Naive thymus-derived CD4-positive, alpha-beta T cell (primary cell): Measurements from ENCODE around the gene SEC22A. TPM values are rescaled to one million over a fixed set of nuclear protein-coding genes. Genes with fewer than 3 reads are reported as not detected.
A peak's percentile ranks its signal among the peaks of the same experiment; 100 is the strongest.

Experiments used
- ATAC-seq: fragments of 150-1000 bp; cut with Tn5 transposase; 2 replicates; pipeline ENCODE4 v1.10.0; 2021; ENCODE audit warnings: mild to moderate bottlenecking, moderate library complexity
- CTCF ChIA-PET: fragments of 350-600 bp; sonication (Branson Sonifier 250); formaldehyde crosslinking; loops from one replicate; lab custom pipeline; 2021; ENCODE audit warnings: antibody characterized with exemption; lab: Charles Lee
- POLR2A ChIA-PET: fragments of 350-600 bp; sonication (Branson Sonifier 250); formaldehyde crosslinking; loops from one replicate; lab custom pipeline; 2021; ENCODE audit warnings: antibody characterized with exemption, inconsistent platforms; lab: Charles Lee
- DNase-seq, 9 donors: peaks; one replicate each; pipeline versions ENCODE4 v3.0.0 to v3.0.0-alpha.2; 2020 to 2022; ENCODE audit warnings: mixed read lengths in 1 of 9
- H3K27ac ChIP-seq: one replicate; pipeline ENCODE4 v1.7.0; 2013; ENCODE audit warnings: mild to moderate bottlenecking, low read depth, low read length, moderate library complexity
- H3K27me3 ChIP-seq, 2 donors: one replicate each; pipeline ENCODE4 v1.7.0; 2013; ENCODE audit warnings: low read length in 2 of 2, mild to moderate bottlenecking in 2 of 2, moderate library complexity in 2 of 2; ENCODE audit not compliant: control insufficient read depth in 2 of 2, insufficient read depth in 2 of 2
- H3K36me3 ChIP-seq, 3 experiments: 1 replicate in 2 of 3; 2 replicates in 1 of 3; pipeline ENCODE4 v1.7.0; 2013; ENCODE audit warnings: low read length in 3 of 3, mild to moderate bottlenecking in 3 of 3, moderate library complexity in 1 of 3; ENCODE audit not compliant: insufficient read depth in 3 of 3, control insufficient read depth in 2 of 3
- H3K4me1 ChIP-seq, 2 donors: one replicate each; pipeline ENCODE4 v1.7.0; 2013; ENCODE audit warnings: low read length in 2 of 2, mild to moderate bottlenecking in 2 of 2, moderate library complexity in 1 of 2; ENCODE audit not compliant: control insufficient read depth in 2 of 2, insufficient read depth in 2 of 2
- H3K4me3 ChIP-seq: 2 replicates; pipeline ENCODE4 v1.7.0; 2013; ENCODE audit warnings: mild to moderate bottlenecking, low read length
- H3K9me3 ChIP-seq, 3 experiments: 1 replicate in 2 of 3; 2 replicates in 1 of 3; pipeline ENCODE4 v1.7.0; 2013; ENCODE audit warnings: low read length in 3 of 3; ENCODE audit not compliant: control insufficient read depth in 2 of 3
- H3K27ac Mint-ChIP-seq, 9 donors: one replicate each; pipeline ENCODE4 v1.8.0; 2020 to 2022; ENCODE audit warnings: mixed read lengths in 9 of 9, mild to moderate bottlenecking in 8 of 9, moderate library complexity in 5 of 9, inconsistent platforms in 2 of 9
- H3K27me3 Mint-ChIP-seq, 5 donors: one replicate each; pipeline ENCODE4 v1.8.0; 2021 to 2022; ENCODE audit warnings: mixed read lengths in 5 of 5, mild to moderate bottlenecking in 1 of 5
- H3K36me3 Mint-ChIP-seq, 5 donors: one replicate each; pipeline ENCODE4 v1.8.0; 2020 to 2022; ENCODE audit warnings: mixed read lengths in 5 of 5, mild to moderate bottlenecking in 3 of 5, inconsistent platforms in 1 of 5
- H3K4me1 Mint-ChIP-seq, 7 donors: one replicate each; pipeline ENCODE4 v1.8.0; 2020 to 2022; ENCODE audit warnings: mixed read lengths in 7 of 7, mild to moderate bottlenecking in 3 of 7, inconsistent platforms in 1 of 7
- H3K4me3 Mint-ChIP-seq, 10 donors: one replicate each; pipeline ENCODE4 v1.8.0; 2020 to 2022; ENCODE audit warnings: mild to moderate bottlenecking in 10 of 10, mixed read lengths in 10 of 10, moderate library complexity in 6 of 10, inconsistent platforms in 2 of 10
- H3K9me3 Mint-ChIP-seq, 11 donors: one replicate each; pipeline ENCODE4 v1.8.0; 2020 to 2022; ENCODE audit warnings: mixed read lengths in 11 of 11, mild to moderate bottlenecking in 4 of 11, inconsistent platforms in 1 of 11, moderate library complexity in 1 of 11
- intact Hi-C, 2 donors: fragments of 100-400 bp; cut with micrococcal nuclease; formaldehyde crosslinking; loops; one replicate each; pipeline ENCODE4 v1.15.1; 2023
- polyA plus RNA-seq, 2 donors: library from polyadenylated mRNA; unstranded; fragments of 300-500 nt; fragmentation: Illumina TruSeq; gene quantifications; one replicate each; pipeline ENCODE4 v1.2.3, GENCODE V29; 2021
- total RNA-seq, 6 experiments: library from RNA in 5 of 6; stranded (reverse) in 5 of 6; gene quantifications; 1 replicate in 5 of 6; 2 replicates in 1 of 6; pipeline ENCODE4 v1.2.3 and lab custom pipeline; 2021 to 2026

The SEC22A gene
- total and polyA plus RNA-seq, 7 experiments from 2014 or later, result 14.0 to 20.1 (median 16.1) TPM

DNA sequence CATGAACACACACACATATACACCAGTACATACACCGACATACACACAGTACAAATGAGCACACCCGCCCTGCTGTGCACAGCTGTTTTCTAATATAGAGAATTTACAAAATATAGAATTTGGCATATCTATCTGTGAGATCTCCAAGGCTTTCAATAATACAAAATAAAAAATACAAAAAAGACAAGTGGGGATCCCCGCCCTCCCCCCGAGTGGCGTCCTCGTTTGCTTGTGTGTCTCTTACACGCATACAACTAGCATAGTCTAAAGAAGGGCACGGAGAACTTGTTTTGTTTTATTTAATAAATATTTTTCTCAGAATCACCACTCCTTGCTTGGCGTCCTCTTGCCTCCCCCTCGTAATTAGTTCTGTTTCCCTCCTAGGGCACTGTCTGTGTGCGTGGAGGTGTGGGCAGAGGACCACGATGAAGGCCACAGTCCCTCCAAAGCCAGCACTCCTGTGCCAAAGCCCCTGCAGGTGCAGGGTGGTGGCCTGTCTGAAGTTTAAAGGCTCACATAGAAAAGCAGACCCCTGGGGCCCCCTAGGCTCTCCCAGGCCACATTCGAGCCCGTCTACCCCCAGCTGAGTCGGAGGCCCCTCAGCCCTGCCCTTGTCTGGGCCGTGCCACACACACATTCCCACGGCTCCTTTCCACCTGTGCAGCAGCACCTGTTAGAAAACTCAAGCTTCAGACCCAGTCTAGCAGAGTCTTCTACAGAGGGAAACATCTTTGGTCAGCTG is 82.1 kb downstream of the SEC22A start:
- no peaks in the 10 kb centered on the region for H3K4me1 ChIP-seq
- intact Hi-C loops, result no loop called here
- no peak overlapping the region for H3K4me3 ChIP-seq
- H3K27ac ChIP-seq, result no peak overlapping the region
- no peaks in the 10 kb centered on the region for H3K9me3 ChIP-seq
- no peaks in the 10 kb centered on the region for H3K36me3 ChIP-seq
- H3K4me3 Mint-ChIP-seq, result no peak overlapping the region
- no peak for DNase-seq
- H3K9me3 Mint-ChIP-seq, result peaks cover 0 to 7% (median 0%) of the 10 kb centered on the region in 11 donors
- ATAC-seq, result no peak
- CTCF ChIA-PET, result no interaction called here
- H3K27me3 ChIP-seq, result no peaks in the 10 kb centered on the region
- POLR2A ChIA-PET, result no interaction called here
- H3K4me1 Mint-ChIP-seq, result peaks cover 0 to 6% (median 0%) of the 10 kb centered on the region in 7 donors
- no peak overlapping the region for H3K27ac Mint-ChIP-seq
- peaks cover 0 to 4% (median 0%) of the 10 kb centered on the region in 5 donors for H3K36me3 Mint-ChIP-seq
- H3K27me3 Mint-ChIP-seq, result no peaks in the 10 kb centered on the region

DNA sequence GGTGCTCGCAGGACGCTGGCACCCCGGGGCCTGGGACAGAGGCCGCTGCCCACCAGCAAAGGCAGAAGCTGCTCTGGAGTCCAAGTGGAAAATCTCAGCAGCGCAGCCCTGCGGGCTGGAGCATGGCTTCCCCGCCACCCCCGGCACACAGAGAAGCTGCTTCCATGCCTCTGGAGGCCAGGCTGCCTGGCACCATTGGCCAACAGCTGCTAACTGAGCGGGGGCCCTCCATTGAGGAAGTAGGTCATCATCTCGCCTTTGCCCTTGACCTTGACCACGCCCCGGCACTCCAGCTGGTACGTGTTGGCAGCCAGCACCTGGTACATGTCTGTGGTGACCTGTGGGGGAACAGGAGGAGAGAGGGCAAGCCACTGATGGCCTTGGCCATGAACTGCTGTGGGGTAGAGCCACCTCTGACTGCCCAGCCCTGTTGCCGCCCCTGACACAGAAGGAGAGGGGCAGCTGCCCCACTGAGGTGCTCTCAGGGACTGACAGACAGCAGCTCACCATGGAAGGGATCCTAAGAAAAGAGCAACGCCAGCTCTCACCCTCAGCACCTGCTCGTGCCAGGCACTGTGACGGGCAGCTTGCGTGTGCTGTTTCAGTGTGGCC is 82.8 kb downstream of the SEC22A start:
- intact Hi-C loops, result no loop called here
- H3K27me3 Mint-ChIP-seq, result no peaks in the 10 kb centered on the region
- ATAC-seq (no peak), DNase-seq (no peak)
- Histone ChIP-seq H3K4me3 (no peak overlapping the region), H3K27ac (no peak overlapping the region), H3K9me3 (no peaks in the 10 kb centered on the region), H3K36me3 (no peaks in the 10 kb centered on the region), H3K27me3 (no peaks in the 10 kb centered on the region), H3K4me1 (no peaks in the 10 kb centered on the region)
- ChIA-PET POLR2A (no interaction called here), CTCF (no interaction called here)
- H3K9me3 Mint-ChIP-seq, result peaks cover 0 to 7% (median 0%) of the 10 kb centered on the region in 11 donors
- H3K36me3 Mint-ChIP-seq, result peaks cover 0 to 3% (median 0%) of the 10 kb centered on the region in 5 donors
- no peak overlapping the region for H3K4me3 Mint-ChIP-seq
- H3K4me1 Mint-ChIP-seq, result peaks cover 0 to 6% (median 0%) of the 10 kb centered on the region in 7 donors
- no peak overlapping the region for H3K27ac Mint-ChIP-seq

DNA sequence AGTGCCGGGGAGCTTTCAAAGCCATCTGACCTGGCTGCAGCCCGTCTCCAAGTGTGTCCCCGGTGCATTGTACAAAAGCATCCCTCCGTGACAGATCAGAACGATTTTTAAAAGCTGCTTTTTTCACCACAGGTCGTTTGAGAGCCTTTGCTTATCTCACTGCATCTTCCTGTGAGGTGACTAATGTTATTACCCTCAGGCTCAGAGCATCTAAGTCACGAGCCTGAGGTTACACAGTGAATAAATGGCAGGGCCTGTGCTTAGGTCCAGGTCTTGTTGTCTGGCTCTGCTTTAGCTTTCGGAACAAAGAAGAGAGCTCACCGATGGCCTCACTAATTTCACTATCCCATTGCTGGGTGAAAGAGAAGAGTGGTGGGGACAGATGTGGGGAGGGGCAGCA is 83.3 kb downstream of the SEC22A start:
- CTCF ChIA-PET, result no interaction called here
- H3K36me3 ChIP-seq, result no peaks in the 10 kb centered on the region

DNA sequence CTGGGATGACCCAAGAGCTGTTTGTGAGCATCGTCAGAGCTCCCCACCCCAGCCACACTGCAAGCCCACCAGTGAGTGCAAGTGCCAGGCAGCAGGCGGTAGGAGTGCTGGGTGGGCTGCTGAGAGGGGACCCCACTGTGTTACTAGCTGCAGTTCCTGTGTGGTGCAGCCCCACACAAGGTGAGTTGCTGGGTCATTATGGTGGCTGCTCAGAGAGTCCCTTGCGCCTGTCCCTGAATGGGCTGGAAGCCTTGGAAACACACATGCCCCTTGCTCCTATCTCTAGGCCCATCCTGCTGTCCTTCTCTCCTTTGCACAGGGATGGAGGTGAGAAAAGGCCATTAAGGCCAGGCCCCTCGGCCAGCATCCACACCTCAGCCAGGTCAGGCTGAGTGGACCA is 83.7 kb downstream of the SEC22A start:
- H3K4me1 ChIP-seq, result no peaks in the 10 kb centered on the region
- Mint-ChIP-seq H3K36me3 (no peaks in the 10 kb centered on the region), H3K4me1 (peaks cover 0 to 6% (median 0%) of the 10 kb centered on the region in 7 donors), H3K9me3 (peaks cover 0 to 7% (median 0%) of the 10 kb centered on the region in 11 donors), H3K27ac (no peak overlapping the region), H3K4me3 (no peak overlapping the region), H3K27me3 (no peaks in the 10 kb centered on the region)
- H3K36me3 ChIP-seq, result no peaks in the 10 kb centered on the region
- ChIA-PET POLR2A (no interaction called here), CTCF (no interaction called here)
- ATAC-seq, result no peak
- H3K27ac ChIP-seq, result no peak overlapping the region
- intact Hi-C loops, result no loop called here
- no peak overlapping the region for H3K4me3 ChIP-seq
- no peaks in the 10 kb centered on the region for H3K9me3 ChIP-seq
- H3K27me3 ChIP-seq, result no peaks in the 10 kb centered on the region
- DNase-seq, result no peak

More for the DNA sequence above, 83.3 kb downstream of the SEC22A start:
- no peak overlapping the region for H3K27ac ChIP-seq
- no peak for DNase-seq
- intact Hi-C loops, result no loop called here
- peaks cover 0 to 6% (median 0%) of the 10 kb centered on the region in 7 donors for H3K4me1 Mint-ChIP-seq
- POLR2A ChIA-PET, result no interaction called here
- H3K9me3 ChIP-seq, result no peaks in the 10 kb centered on the region
- ATAC-seq, result no peak
- H3K4me1 ChIP-seq, result no peaks in the 10 kb centered on the region
- no peak overlapping the region for H3K27ac Mint-ChIP-seq
- H3K4me3 ChIP-seq, result no peak overlapping the region
- H3K27me3 Mint-ChIP-seq, result no peaks in the 10 kb centered on the region
- peaks cover 0 to 7% (median 0%) of the 10 kb centered on the region in 11 donors for H3K9me3 Mint-ChIP-seq
- no peaks in the 10 kb centered on the region for H3K27me3 ChIP-seq
- H3K36me3 Mint-ChIP-seq, result no peaks in the 10 kb centered on the region
- H3K4me3 Mint-ChIP-seq, result no peak overlapping the region

DNA sequence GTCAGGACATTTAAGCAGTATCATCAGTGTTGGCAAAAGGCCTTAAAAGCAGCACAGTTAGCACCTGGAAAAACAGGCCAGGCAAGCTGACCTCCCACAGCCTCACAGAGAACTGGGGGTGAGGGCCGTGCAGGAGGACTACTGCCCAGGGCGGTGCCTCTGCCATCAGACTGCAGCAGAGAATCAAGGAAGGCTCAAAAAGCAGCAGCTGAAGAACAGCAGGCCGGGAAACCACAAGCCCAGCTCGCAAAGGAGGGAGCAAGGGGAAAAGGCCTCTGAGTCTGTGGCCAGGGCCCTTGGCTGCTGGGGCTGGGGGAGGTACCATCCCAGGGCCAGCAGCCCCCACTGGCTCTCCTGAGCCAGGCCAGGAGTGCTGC is 84.2 kb downstream of the SEC22A start:
- POLR2A ChIA-PET, result no interaction called here
- H3K4me3 ChIP-seq, result no peak overlapping the region
- no peak overlapping the region for H3K27ac ChIP-seq
- H3K9me3 Mint-ChIP-seq, result peaks cover 0 to 7% (median 0%) of the 10 kb centered on the region in 11 donors
- no peaks in the 10 kb centered on the region for H3K9me3 ChIP-seq
- H3K4me3 Mint-ChIP-seq, result no peak overlapping the region
- no peaks in the 10 kb centered on the region for H3K36me3 ChIP-seq
- H3K27me3 Mint-ChIP-seq, result peaks cover 0 to under 1% (median 0%) of the 10 kb centered on the region in 5 donors
- no peak overlapping the region for H3K27ac Mint-ChIP-seq
- peaks cover 0 to 6% (median 0%) of the 10 kb centered on the region in 7 donors for H3K4me1 Mint-ChIP-seq
- CTCF ChIA-PET, result no interaction called here
- intact Hi-C loops, result no loop called here
- no peaks in the 10 kb centered on the region for H3K36me3 Mint-ChIP-seq
- H3K27me3 ChIP-seq, result no peaks in the 10 kb centered on the region
- H3K4me1 ChIP-seq, result no peaks in the 10 kb centered on the region
- DNase-seq (no peak), ATAC-seq (no peak)

DNA sequence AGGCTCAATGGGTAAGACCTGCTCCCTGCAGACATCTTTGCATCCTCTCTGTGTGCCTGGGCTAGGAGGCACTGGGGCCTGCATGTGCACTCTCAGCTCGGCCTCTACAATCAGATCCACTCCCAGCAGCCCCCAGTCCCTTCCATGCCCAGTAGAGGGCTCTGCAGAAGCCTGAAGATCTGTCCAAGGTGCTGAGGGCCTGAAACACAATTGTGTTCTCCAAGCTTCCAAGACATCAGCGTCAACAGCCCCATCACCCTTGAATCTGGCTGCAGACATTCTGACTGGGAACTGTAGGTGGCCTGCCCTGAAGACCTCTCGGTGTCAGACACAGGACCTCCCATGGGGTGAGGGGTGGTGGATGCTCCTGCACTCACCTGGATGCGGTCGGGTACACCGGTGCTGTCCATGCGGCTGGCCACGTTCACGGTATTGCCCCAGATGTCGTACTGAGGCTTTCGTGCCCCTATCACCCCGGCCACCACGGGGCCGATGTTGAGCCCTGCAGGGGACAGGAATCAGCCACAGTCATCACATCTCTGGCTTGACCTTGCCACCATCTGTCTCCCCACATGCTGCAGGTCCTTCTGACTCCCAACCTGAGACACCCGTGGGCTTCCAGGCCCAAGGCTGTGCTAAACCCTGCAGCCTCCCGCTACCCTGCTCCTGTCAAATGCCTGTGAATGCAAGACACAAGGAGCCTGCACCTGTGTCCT is 84.7 kb downstream of the SEC22A start:
- Histone ChIP-seq H3K4me1 (no peaks in the 10 kb centered on the region), H3K36me3 (no peaks in the 10 kb centered on the region), H3K27me3 (no peaks in the 10 kb centered on the region), H3K4me3 (no peak overlapping the region), H3K27ac (no peak overlapping the region), H3K9me3 (no peaks in the 10 kb centered on the region)
- peaks cover 0 to 7% (median 0%) of the 10 kb centered on the region in 11 donors for H3K9me3 Mint-ChIP-seq
- H3K27ac Mint-ChIP-seq, result no peak overlapping the region
- CTCF ChIA-PET, result no interaction called here
- intact Hi-C loops, result no loop called here
- H3K4me1 Mint-ChIP-seq, result peaks cover 0 to 6% (median 0%) of the 10 kb centered on the region in 7 donors
- POLR2A ChIA-PET, result no interaction called here
- peak; percentile 55 for ATAC-seq
- peaks cover 0 to 4% (median 0%) of the 10 kb centered on the region in 5 donors for H3K27me3 Mint-ChIP-seq
- H3K36me3 Mint-ChIP-seq, result no peaks in the 10 kb centered on the region
- DNase-seq, result peak in 5 of 9 donors; percentile 15 to 43 (median 22)
- no peak overlapping the region for H3K4me3 Mint-ChIP-seq
